AG04450 (cell line): ENCODE measurements around the gene HTR3C. TPM values are rescaled to one million over a fixed set of nuclear protein-coding genes. Genes with fewer than 3 reads are reported as not detected.

Experiments
- CTCF ChIA-PET: fragments of 300-600, 350-600 bp; formaldehyde crosslinking; extraction: SDS; loops from one replicate; lab custom pipeline; 2022; ENCODE audit warnings: antibody characterized with exemption, inconsistent platforms; lab: Charles Lee
- POLR2A ChIA-PET: fragments of 350-600 bp; formaldehyde crosslinking; extraction: SDS; loops from one replicate; lab custom pipeline; 2021; ENCODE audit warnings: antibody characterized with exemption, inconsistent platforms; lab: Yijun Ruan, JAX
- DNase-seq: peaks from one replicate; pipeline ENCODE4 v3.0.0-alpha.2; 2011; ENCODE audit warnings: low read depth, low spot score
- H3K27ac ChIP-seq: one replicate; pipeline ENCODE4 v1.5.1; 2012; ENCODE audit warnings: low read depth, low read length, control low read depth
- H3K27me3 ChIP-seq: one replicate; pipeline ENCODE4 v1.6.0; 2012; ENCODE audit warnings: low read length; ENCODE audit not compliant: control insufficient read depth, insufficient read depth
- H3K4me3 ChIP-seq: 2 replicates; pipeline ENCODE4 v1.5.1; 2011; ENCODE audit warnings: mild to moderate bottlenecking, low read depth, low read length, control low read depth
- H3K9me3 ChIP-seq: 2 replicates; pipeline ENCODE4 v1.5.1; 2012; ENCODE audit warnings: low read length; ENCODE audit not compliant: control insufficient read depth, insufficient read depth
- CTCF ChIP-seq: IDR thresholded peaks from 2 replicates; pipeline ENCODE4 v1.5.1; 2011; ENCODE audit warnings: low read depth, low read length, control low read depth, inconsistent platforms
- polyA plus RNA-seq: library from polyadenylated mRNA; depleted of rRNA; stranded (reverse); fragments of >200 nt; gene quantifications from 2 replicates; pipeline ENCODE4 v1.2.3, GENCODE V29; 2011; rRNA removed
- small RNA-seq: library from RNA; depleted of rRNA; stranded (forward); fragments of <200 nt; gene quantifications from one replicate; pipeline ENCODE3, GENCODE V24; 2012; ENCODE audit warnings: low read depth; ENCODE audit not compliant: insufficient read length

Gene HTR3C
- polyA plus RNA-seq, 1 experiment: not detected

GRCh38 chr3:184092199-184092598 is 39.4 kb downstream of the HTR3C start:
- H3K9me3 ChIP-seq: peaks cover 5% of the 10 kb centered on the region
- ChIA-PET CTCF (no interaction called here), POLR2A (no interaction called here)
- H3K27ac ChIP-seq: no peak overlapping the region
- H3K4me3 ChIP-seq: no peak overlapping the region
- DNase-seq: no peak
- no peak for TF ChIP-seq CTCF
- no peaks in the 10 kb centered on the region for H3K27me3 ChIP-seq

GRCh38 chr3:184096811-184097383 is 44.0 kb downstream of the HTR3C start, which contains the start of gene HTR3E:
TSS of gene HTR3E (plus strand) at chr3:184097064. CDS start at chr3:184097530, 466 bp downstream.
- CTCF ChIA-PET: interaction anchor here (0.6 kb wide), 1 partner anchor 201 kb away, joined by 3 read pairs; no protein-coding TSS in a partner anchor
- TF ChIP-seq CTCF: no peak
- H3K9me3 ChIP-seq: peaks cover 8% of the 10 kb centered on the region
- H3K27ac ChIP-seq: no peak within 1 kb of the TSS
- DNase-seq: no peak
- H3K4me3 ChIP-seq: no peak within 1 kb of the TSS
- H3K27me3 ChIP-seq: peaks cover 7% of the 10 kb centered on the region
- POLR2A ChIA-PET: interaction anchor here (0.6 kb wide), 1 partner anchor 32 kb away, joined by 4 read pairs; no protein-coding TSS in a partner anchor

GRCh38 chr3:184097556-184097955 is 44.7 kb downstream of the HTR3C start:
- no peak for DNase-seq
- H3K27me3 ChIP-seq: peaks cover 7% of the 10 kb centered on the region
- H3K9me3 ChIP-seq: peaks cover 7% of the 10 kb centered on the region
- ChIA-PET CTCF (no interaction called here), POLR2A (no interaction called here)
- no peak for TF ChIP-seq CTCF
- H3K4me3 ChIP-seq: no peak overlapping the region
- H3K27ac ChIP-seq: no peak overlapping the region

GRCh38 chr3:184099806-184100686 is 47.2 kb downstream of the HTR3C start:
- DNase-seq: no peak
- POLR2A ChIA-PET: no interaction called here
- Histone ChIP-seq H3K9me3 (peaks cover 3% of the 10 kb centered on the region), H3K4me3 (no peak overlapping the region), H3K27me3 (peaks cover 10% of the 10 kb centered on the region), H3K27ac (no peak overlapping the region)
- CTCF ChIA-PET: no interaction called here
- no peak for TF ChIP-seq CTCF

Small RNAs within 50 kb of the gene (small RNA-seq; reads per million reads assigned to genes)
- gene RF00019: not detected

Other genes starting within 250 kb of the HTR3C start
- 5.2 and 6.1 TPM in 2 replicates for gene MAP6D1, start 227.5 kb upstream of the HTR3C start, polyA plus RNA-seq
- gene PARL, start 168.2 kb upstream of the HTR3C start, polyA plus RNA-seq: 45.9 and 46.2 TPM in 2 replicates
- gene ABCC5, start 35.2 kb upstream of the HTR3C start, polyA plus RNA-seq: 27.4 and 30.6 TPM in 2 replicates
- gene HTR3D, start 21.3 kb upstream of the HTR3C start, polyA plus RNA-seq: not detected in 2 replicates
- gene HTR3E, start 44.0 kb downstream of the HTR3C start, polyA plus RNA-seq: not detected in 2 replicates
- 28.8 and 29.8 TPM in 2 replicates for gene EIF2B5, start 82.3 kb downstream of the HTR3C start, polyA plus RNA-seq
- gene DVL3, start 102.3 kb downstream of the HTR3C start, polyA plus RNA-seq: 29.7 and 37.8 TPM in 2 replicates
- 963 and 1,068 TPM in 2 replicates for gene AP2M1, start 121.8 kb downstream of the HTR3C start, polyA plus RNA-seq
- gene ABCF3, start 133.2 kb downstream of the HTR3C start, polyA plus RNA-seq: 43.1 and 50.0 TPM in 2 replicates
- not detected in 2 replicates for gene VWA5B2, start 176.5 kb downstream of the HTR3C start, polyA plus RNA-seq
- 35.6 and 44.5 TPM in 2 replicates for gene ALG3, start 195.9 kb downstream of the HTR3C start, polyA plus RNA-seq
- 3.2 and 4.0 TPM in 2 replicates for gene EEF1AKMT4, start 196.6 kb downstream of the HTR3C start, polyA plus RNA-seq
- 0.07 and 0.27 TPM in 2 replicates for gene CAMK2N2, start 208.5 kb downstream of the HTR3C start, polyA plus RNA-seq
- not detected in 2 replicates for gene ECE2, start 223.0 kb downstream of the HTR3C start, polyA plus RNA-seq
- 318 and 363 TPM in 2 replicates for gene PSMD2, start 246.2 kb downstream of the HTR3C start, polyA plus RNA-seq